Breast epithelium (tissue), 4 donors: ENCODE measurements around the gene GPBP1. TPM values are rescaled to one million over a fixed set of nuclear protein-coding genes. Genes with fewer than 3 reads are reported as not detected.

ENCODE experiments used
- DNase-seq, 2 donors: peaks; one replicate each; pipeline ENCODE4 v3.0.0-alpha.2; 2019; ENCODE audit warnings: low spot score in 2 of 2
- H3K27ac ChIP-seq, 2 donors: fragments of 200-600 bp; sonication (generic) in 1 of 2; one replicate each; pipeline ENCODE4 v1.5.1; 2016 to 2019; ENCODE audit warnings: mild to moderate bottlenecking in 1 of 2
- H3K27me3 ChIP-seq, 2 donors: fragments of 200-600 bp; sonication (generic) in 1 of 2; one replicate each; pipeline versions ENCODE4 v1.5.1 to v1.6.0; 2017 to 2019; ENCODE audit warnings: control low read depth in 1 of 2, mild to moderate bottlenecking in 1 of 2
- H3K36me3 ChIP-seq: fragments of 200-600 bp; one replicate; pipeline ENCODE4 v1.5.1; 2019
- H3K4me1 ChIP-seq, 2 donors: fragments of 200-600 bp; sonication (generic); one replicate each; pipeline ENCODE4 v1.5.1; 2016 to 2019; ENCODE audit warnings: control low read depth in 1 of 2
- H3K4me3 ChIP-seq, 3 donors: fragments of 200-600 bp; sonication (generic); 1 replicate in 2 of 3; 2 replicates in 1 of 3; pipeline ENCODE4 v1.5.1; 2016 to 2019; ENCODE audit warnings: mild to moderate bottlenecking in 3 of 3, moderate library complexity in 2 of 3
- H3K9me3 ChIP-seq, 2 donors: fragments of 200-600 bp; sonication (generic) in 1 of 2; one replicate each; pipeline ENCODE4 v1.5.1; 2016 to 2019; ENCODE audit warnings: control low read depth in 1 of 2
- CTCF ChIP-seq, 3 donors: fragments of 450-650 bp; IDR thresholded peaks; one replicate each; pipeline ENCODE4 v1.5.1; 2016 to 2017; ENCODE audit warnings: antibody characterized with exemption in 3 of 3, mild to moderate bottlenecking in 3 of 3, moderate library complexity in 3 of 3
- POLR2A ChIP-seq: fragments of 450-650 bp; IDR thresholded peaks from one replicate; pipeline ENCODE4 v1.6.1; 2016; ENCODE audit warnings: antibody characterized with exemption, mild to moderate bottlenecking, moderate library complexity
- POLR2AphosphoS5 ChIP-seq, 3 donors: sonication (generic); formaldehyde crosslinking; IDR thresholded peaks; one replicate each; pipeline ENCODE4 v1.6.1; 2017; ENCODE audit warnings: antibody characterized with exemption in 3 of 3
- intact Hi-C: fragments of 100-400 bp; cut with DNase I; formaldehyde crosslinking; loops from one replicate; pipeline ENCODE4 v1.15.1; 2023; ENCODE audit warnings: low total_unique reads
- total RNA-seq, 3 donors: library from RNA; depleted of rRNA; stranded (reverse); fragments of >200 nt; gene quantifications; one replicate each; pipeline ENCODE4 v1.1.0, GENCODE V29; 2016

GPBP1 gene
- total RNA-seq, 3 donors from 2014 or later = 61.1 to 141 (median 93.1) TPM

GRCh38 chr5:57311921-57312735 lies 138.3 kb downstream of the GPBP1 start:
- H3K27ac ChIP-seq = no peak overlapping the region
- H3K4me1 ChIP-seq = no peaks in the 10 kb centered on the region
- no peaks in the 10 kb centered on the region for H3K27me3 ChIP-seq
- H3K36me3 ChIP-seq = no peaks in the 10 kb centered on the region
- TF ChIP-seq POLR2AphosphoS5 (IDR thresholded peaks at IDR 0.05) (no peak), POLR2A (no peak), CTCF (IDR thresholded peaks at IDR 0.05) (no peak)
- H3K4me3 ChIP-seq = no peak overlapping the region
- no peaks in the 10 kb centered on the region for H3K9me3 ChIP-seq
- intact Hi-C loops = no loop called here
- no peak for DNase-seq

- intact Hi-C loops = no loop called here
- H3K4me1 ChIP-seq = no peaks in the 10 kb centered on the region
- no peaks in the 10 kb centered on the region for H3K27me3 ChIP-seq
- no peak for TF ChIP-seq POLR2A
- TF ChIP-seq CTCF (IDR thresholded peaks at IDR 0.05) = no peak
- no peak for TF ChIP-seq POLR2AphosphoS5 (IDR thresholded peaks at IDR 0.05)
- H3K9me3 ChIP-seq = no peaks in the 10 kb centered on the region
- DNase-seq = no peak
- H3K4me3 ChIP-seq = no peak overlapping the region
- no peak overlapping the region for H3K27ac ChIP-seq
- H3K36me3 ChIP-seq = no peaks in the 10 kb centered on the region
These were observed 139.9 kb downstream of the GPBP1 start for GRCh38 chr5:57313716-57314115.

Other genes with a start within 250 kb of the GPBP1 start
- gene MIER3, start 221.9 kb upstream of the GPBP1 start, total RNA-seq = 10 to 100 TPM; 18.1 to 43.2 (median 33.1) TPM